HG02759 (cell line): Measurements from ENCODE around the gene APOD.
"Not testable (repeated sequence)": the region's sequence is repeated elsewhere in the genome, so short reads cannot be mapped to it uniquely, and the experiment has no call there.

ENCODE experiments used
- ATAC-seq: cut with Tn5 transposase; IDR thresholded peaks from one replicate; pipeline ENCODE4 v1.9.1; 2021; ENCODE audit warnings: mild to moderate bottlenecking, moderate library complexity; ENCODE audit not compliant: unreplicated experiment

The APOD gene

DNA sequence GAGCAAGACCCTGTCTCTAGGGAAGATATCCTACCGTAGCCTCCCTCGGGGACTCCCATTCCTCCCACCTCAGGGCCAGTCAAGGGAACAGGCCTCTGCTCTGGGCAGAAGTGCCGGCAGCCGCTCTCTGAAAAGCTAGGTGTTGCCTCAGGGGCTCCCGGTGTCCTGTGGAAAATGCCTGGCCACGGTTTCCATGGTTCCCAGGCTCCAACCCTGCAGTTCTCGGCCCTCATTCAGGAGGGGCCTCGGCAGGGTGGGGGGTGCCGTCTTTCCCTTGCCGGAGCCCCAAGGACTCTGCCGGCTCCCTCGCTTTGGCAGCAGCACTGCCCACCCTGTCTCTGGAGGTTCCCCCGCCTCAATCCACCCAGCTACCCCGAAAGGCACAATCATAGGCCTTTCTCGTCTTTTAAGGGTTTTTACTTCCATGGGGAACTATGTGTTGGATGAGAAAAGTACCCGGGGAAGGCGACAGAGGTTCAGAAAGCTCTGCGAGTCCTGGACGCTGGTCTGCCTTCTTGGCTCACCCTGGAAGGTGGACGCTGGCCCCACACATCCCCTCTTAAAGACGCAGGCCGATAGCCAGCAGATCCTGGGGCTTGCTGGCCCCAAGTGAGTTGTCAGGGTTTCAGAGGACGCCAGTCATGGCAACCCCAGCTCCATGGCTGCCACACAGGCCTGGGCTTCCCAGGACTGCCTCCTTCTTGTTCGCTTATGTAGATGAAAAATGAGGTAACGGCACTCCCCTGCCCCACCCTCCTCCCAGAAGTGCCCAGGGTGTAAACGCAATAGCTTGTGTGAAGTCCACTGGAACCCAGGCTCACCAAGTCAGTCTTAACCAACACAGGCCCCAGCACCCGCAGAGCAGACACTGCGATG lies 34.3 kb upstream of the APOD start:
- ATAC-seq: not testable (repeated sequence)

DNA sequence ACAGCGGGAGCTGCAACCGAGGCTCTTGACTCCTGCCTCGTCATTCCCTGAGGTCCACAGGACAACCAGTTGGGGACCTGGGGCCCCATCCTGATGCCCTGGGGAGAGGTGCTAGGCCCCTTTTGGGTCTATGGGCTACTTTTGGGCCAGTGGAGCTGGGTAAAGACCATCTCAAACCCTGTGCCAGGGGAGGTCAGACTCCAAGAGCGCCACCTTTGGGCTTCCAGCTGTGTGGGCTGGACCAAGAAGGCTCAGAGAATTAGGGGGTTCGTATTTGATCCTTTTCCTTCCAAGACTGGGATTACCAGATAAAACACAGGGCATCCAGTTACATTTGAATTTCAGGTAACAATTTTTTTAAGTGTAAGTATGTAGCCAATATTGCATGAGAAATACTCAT lies 33.4 kb upstream of the APOD start:
- not testable (repeated sequence) for ATAC-seq

DNA sequence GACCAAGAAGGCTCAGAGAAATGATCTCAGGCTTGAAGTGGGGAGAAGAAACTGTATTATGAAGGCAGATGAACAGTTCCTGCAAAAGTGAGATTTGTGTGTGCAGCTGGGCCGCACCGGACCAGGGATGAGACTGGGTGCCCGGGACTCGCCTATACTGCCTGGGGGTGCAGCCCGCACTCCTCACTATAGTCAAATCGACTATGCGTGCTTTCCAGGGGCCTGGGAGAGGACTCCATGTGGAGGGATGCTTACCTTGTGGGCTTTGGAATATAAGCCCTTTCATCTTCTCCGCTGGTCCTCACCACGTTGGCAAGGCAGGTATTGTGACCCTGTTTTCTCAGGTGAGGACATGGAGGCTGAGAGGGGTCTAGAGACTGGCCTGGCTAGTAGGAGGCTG lies 32.9 kb upstream of the APOD start:
- no peak for ATAC-seq

DNA sequence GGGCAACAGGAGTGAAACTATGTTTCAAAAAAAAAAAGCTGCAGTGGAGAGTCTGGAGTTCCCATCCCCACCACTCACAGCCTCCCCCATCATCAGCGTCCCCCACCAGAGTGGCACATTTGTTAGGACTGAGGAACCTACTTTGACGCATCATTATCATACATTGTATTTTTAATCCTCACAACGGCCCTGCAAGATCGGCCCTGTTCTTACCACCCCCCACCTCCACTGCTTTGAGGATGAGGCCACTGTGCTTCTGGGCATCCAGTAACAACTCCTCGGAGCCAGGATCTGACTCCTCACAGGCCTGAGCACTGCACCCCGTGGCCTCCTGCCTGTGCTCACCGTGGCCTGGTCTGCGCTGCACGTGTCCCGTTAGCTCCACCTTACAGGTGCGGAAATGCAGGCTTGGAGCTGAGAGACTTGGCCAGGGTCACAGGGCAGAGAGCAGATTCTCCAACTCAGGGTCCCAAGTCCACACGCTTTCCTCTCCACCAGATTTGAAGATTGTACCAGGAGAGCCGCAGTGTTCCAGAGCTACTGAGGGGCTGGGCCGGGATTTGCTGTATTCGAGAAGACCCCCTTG lies 32.3 kb upstream of the APOD start:
- ATAC-seq: not testable (repeated sequence)

- ATAC-seq: not testable (repeated sequence)
Measured at GRCh38 chr3:195614672-195615504, 31.1 kb upstream of the APOD start.

GRCh38 chr3:195613468-195614069 lies 29.8 kb upstream of the APOD start:
- ATAC-seq: no peak

- ATAC-seq: no peak
Measured at GRCh38 chr3:195612075-195612800, 28.5 kb upstream of the APOD start.

GRCh38 chr3:195609229-195609628 lies 25.5 kb upstream of the APOD start:
- ATAC-seq: no peak

GRCh38 chr3:195601785-195602184 lies 18.0 kb upstream of the APOD start:
- not testable (repeated sequence) for ATAC-seq

DNA sequence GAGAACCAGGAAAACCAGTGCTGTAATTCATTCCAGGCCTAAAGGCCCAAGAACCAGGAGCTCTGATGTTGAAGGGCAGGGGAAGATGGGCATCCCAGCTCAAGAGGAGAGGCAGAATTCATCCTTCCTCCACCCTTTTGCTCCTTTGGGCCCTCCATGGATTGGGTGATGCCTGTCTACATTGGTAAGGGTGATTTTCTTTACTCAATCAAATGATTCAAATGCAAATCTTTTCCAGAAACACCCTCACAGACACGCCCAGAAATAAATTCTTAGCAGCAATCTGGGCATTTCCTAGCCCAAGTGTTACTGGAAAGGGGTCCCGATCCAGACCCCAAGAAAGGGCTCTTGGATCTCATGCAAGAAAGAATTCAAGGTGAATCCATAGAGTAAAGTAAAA lies 17.6 kb upstream of the APOD start:
- ATAC-seq: no peak

DNA sequence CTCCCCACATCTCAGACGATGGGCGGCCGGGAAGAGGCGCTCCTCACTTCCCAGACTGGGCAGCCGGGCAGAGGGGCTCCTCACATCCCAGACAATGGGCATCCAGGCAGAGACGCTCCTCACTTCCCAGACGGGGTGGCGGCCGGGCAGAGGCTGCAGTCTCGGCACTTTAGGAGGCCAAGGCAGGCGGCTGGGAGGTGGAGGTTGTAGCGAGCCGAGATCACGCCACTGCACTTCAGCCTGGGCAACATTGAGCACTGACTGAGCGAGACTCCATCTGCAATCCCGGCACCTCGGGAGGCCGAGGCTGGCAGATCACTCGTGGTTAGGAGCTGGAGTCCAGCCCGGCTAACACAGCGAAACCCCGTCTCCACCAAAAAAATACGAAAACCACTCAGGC lies 16.2 kb upstream of the APOD start:
- not testable (repeated sequence) for ATAC-seq

GRCh38 chr3:195599516-195599915 lies 15.8 kb upstream of the APOD start:
- ATAC-seq: not testable (repeated sequence)

- ATAC-seq: no peak
Measured at GRCh38 chr3:195597848-195598247, 14.1 kb upstream of the APOD start.

- ATAC-seq: no peak
Measured at GRCh38 chr3:195597229-195597628, 13.5 kb upstream of the APOD start.

DNA sequence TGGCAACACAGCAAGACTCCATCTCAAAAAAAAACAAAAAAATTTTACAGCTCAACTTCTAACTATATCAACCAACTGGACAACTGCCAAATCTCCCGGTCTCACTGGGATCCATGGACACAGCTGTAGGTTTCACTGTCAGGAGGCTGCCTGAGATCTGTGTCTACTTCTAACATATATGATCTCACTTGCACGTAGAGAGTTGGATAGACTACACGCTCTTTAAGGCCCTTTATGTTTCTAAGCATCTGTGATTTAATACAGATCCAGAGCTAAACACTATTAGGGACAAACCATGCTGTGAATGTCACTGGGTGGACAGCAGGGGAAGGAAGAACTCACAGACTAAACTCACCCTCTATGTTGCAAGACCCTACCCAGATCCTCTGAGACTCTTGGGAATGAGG lies 13.0 kb upstream of the APOD start:
- no peak for ATAC-seq

- ATAC-seq: no peak
Measured at GRCh38 chr3:195595785-195596531, 12.2 kb upstream of the APOD start.

DNA sequence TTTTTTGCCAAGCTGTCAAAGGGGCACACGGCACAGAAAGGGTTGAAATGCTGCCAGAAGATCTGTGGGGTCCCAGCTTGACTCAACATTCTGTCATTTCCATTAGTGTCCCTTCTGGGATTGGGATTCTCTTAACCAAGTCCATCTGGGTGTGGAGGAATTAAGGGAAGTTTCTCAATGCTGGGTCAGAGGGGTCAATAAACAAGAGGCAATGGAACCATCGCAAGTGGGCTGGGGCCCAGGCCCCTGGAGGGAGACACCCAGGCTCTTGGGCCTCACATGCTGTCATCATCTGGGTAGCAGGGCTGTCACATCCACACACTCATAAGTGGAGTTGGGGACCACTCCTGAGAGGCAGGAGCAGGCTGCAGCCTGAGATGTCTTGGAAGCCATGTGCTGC lies 8.1 kb upstream of the APOD start:
- ATAC-seq: no peak

DNA sequence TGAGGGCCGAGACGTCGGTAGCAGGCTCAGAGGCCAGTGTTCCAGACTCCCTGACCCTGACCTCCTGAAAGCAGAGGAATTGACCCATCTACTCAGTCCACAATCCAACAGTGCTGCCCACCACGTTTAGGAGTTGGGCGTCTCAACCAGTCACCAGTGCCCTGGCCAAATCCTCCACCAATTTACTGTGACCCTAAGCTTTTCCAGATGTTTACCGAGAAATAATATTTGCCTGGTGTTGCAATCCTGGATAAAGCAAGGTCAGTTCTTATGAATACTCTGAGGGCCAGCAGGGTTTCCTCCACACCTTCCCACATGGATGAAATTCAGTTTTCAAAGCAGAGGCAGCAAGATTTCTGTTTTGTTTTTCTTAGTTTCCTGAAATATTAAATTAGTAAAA lies 7.5 kb upstream of the APOD start:
- ATAC-seq: no peak

DNA sequence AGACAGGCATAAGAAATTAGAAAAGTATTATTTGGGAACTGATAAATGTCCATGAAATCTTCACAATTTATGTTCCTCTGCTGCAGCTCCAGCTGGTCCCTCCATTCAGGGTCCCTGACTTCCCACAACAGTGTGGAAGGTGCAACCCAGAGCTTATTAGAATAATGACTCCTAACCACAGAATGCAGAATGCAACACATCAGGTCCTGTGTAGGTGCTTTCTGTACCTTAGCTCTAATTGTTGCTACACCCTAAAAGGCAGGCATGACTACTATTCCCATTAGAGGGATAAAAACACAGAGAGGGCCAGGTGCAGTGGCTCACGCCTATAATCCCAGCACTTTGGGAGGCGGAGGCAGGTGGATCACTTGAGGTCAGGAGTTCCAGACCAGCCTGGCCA lies 6.6 kb upstream of the APOD start:
- ATAC-seq: not testable (repeated sequence)

GRCh38 chr3:195589796-195590195 lies 6.1 kb upstream of the APOD start:
- not testable (repeated sequence) for ATAC-seq
